Measurements from ENCODE around the gene GABRG3. TPM values are rescaled to one million over a fixed set of nuclear protein-coding genes. Genes with fewer than 3 reads are reported as not detected.

GABRG3 gene
- total RNA-seq (2022) (not detected in 2 replicates), Bru-seq, nascent RNA (not detected), BruChase-seq, experiment 1, labeled RNA remaining after a 6-hour chase (not detected), BruChase-seq, experiment 2, labeled RNA remaining after a 2-hour chase (not detected)
- long read RNA-seq: 0 reads

- CTCF ChIA-PET: no interaction called here
- BruUV-seq (replicated peaks): no TSS peak
- TF ChIP-seq CTCF (IDR thresholded peaks at IDR 0.05; ENCODE audit: unreplicated experiment): no peak
- DNase-seq: no peak
- Mint-ChIP-seq H3K9me3 (ENCODE audit: low read depth, unreplicated experiment) (no peaks in the 10 kb centered on the region), H3K27ac (ENCODE audit: unreplicated experiment) (no peak within 1 kb of the TSS), H3K4me3 (ENCODE audit: low read depth, unreplicated experiment) (no peak within 1 kb of the TSS), H3K36me3 (ENCODE audit: insufficient read depth, unreplicated experiment) (no peaks in the 10 kb centered on the region), H3K27me3 (ENCODE audit: unreplicated experiment) (no peaks in the 10 kb centered on the region), H3K4me1 (ENCODE audit: low read depth, unreplicated experiment) (no peaks in the 10 kb centered on the region)
- intact Hi-C loops (cut with micrococcal nuclease; ENCODE audit: unreplicated experiment): no loop called here
Observed at GRCh38 chr15:26970712-26971210, at the start of gene GABRG3. Gene GABRG3, plus strand, starts transcription at chr15:26971181.

GRCh38 chr15:26921433-26921832, 49.5 kb upstream of the GABRG3 start:
- no peaks in the 10 kb centered on the region for H3K36me3 Mint-ChIP-seq (ENCODE audit: insufficient read depth, unreplicated experiment)
- no peaks in the 10 kb centered on the region for H3K4me1 Mint-ChIP-seq (ENCODE audit: low read depth, unreplicated experiment)
- H3K4me3 Mint-ChIP-seq (ENCODE audit: low read depth, unreplicated experiment): no peak overlapping the region
- TF ChIP-seq CTCF (IDR thresholded peaks at IDR 0.05; ENCODE audit: unreplicated experiment): no peak
- H3K27ac Mint-ChIP-seq (ENCODE audit: unreplicated experiment): no peak overlapping the region
- intact Hi-C loops (cut with micrococcal nuclease; ENCODE audit: unreplicated experiment): no loop called here
- no peaks in the 10 kb centered on the region for H3K27me3 Mint-ChIP-seq (ENCODE audit: unreplicated experiment)
- CTCF ChIA-PET: no interaction called here
- no peak for DNase-seq
- no TSS peak for BruUV-seq (replicated peaks)
- H3K9me3 Mint-ChIP-seq (ENCODE audit: low read depth, unreplicated experiment): no peaks in the 10 kb centered on the region

- Mint-ChIP-seq H3K4me1 (ENCODE audit: low read depth, unreplicated experiment) (no peaks in the 10 kb centered on the region), H3K27ac (ENCODE audit: unreplicated experiment) (no peak overlapping the region), H3K4me3 (ENCODE audit: low read depth, unreplicated experiment) (no peak overlapping the region), H3K36me3 (ENCODE audit: insufficient read depth, unreplicated experiment) (no peaks in the 10 kb centered on the region), H3K27me3 (ENCODE audit: unreplicated experiment) (no peaks in the 10 kb centered on the region), H3K9me3 (ENCODE audit: low read depth, unreplicated experiment) (no peaks in the 10 kb centered on the region)
- CTCF ChIA-PET: no interaction called here
- no peak for TF ChIP-seq CTCF (IDR thresholded peaks at IDR 0.05; ENCODE audit: unreplicated experiment)
- no peak for DNase-seq
- intact Hi-C loops (cut with micrococcal nuclease; ENCODE audit: unreplicated experiment): no loop called here
- no TSS peak for BruUV-seq (replicated peaks)
Observed at GRCh38 chr15:26926081-26926480, 44.9 kb upstream of the GABRG3 start.

GRCh38 chr15:26928051-26928450, 42.9 kb upstream of the GABRG3 start:
- H3K36me3 Mint-ChIP-seq (ENCODE audit: insufficient read depth, unreplicated experiment): no peaks in the 10 kb centered on the region
- CTCF ChIA-PET: no interaction called here
- no peaks in the 10 kb centered on the region for H3K9me3 Mint-ChIP-seq (ENCODE audit: low read depth, unreplicated experiment)
- no peaks in the 10 kb centered on the region for H3K4me1 Mint-ChIP-seq (ENCODE audit: low read depth, unreplicated experiment)
- no peak for DNase-seq
- BruUV-seq (replicated peaks): no TSS peak
- intact Hi-C loops (cut with micrococcal nuclease; ENCODE audit: unreplicated experiment): no loop called here
- TF ChIP-seq CTCF (IDR thresholded peaks at IDR 0.05; ENCODE audit: unreplicated experiment): no peak
- H3K4me3 Mint-ChIP-seq (ENCODE audit: low read depth, unreplicated experiment): no peak overlapping the region
- no peak overlapping the region for H3K27ac Mint-ChIP-seq (ENCODE audit: unreplicated experiment)
- no peaks in the 10 kb centered on the region for H3K27me3 Mint-ChIP-seq (ENCODE audit: unreplicated experiment)

Measured in Calu3 (cell line).